H1 (cell line): ENCODE measurements around the gene CACNA1C. TPM values are rescaled to one million over a fixed set of nuclear protein-coding genes. Genes with fewer than 3 reads are reported as not detected.

ENCODE experiments used
- CTCF ChIA-PET: fragments of 300-600 bp; sonication (Branson Sonifier 250); formaldehyde crosslinking; loops from one replicate; lab custom pipeline; 2021; ENCODE audit not compliant: partially characterized antibody; lab: Charles Lee
- POLR2A ChIA-PET: fragments of 300-600 bp; sonication (Branson Sonifier 250); formaldehyde crosslinking; loops from one replicate; lab custom pipeline; 2021; ENCODE audit warnings: inconsistent platforms; ENCODE audit not compliant: partially characterized antibody; lab: Charles Lee
- DNase-seq, 2 experiments: peaks; one replicate each; pipeline versions ENCODE4 v3.0.0 to v3.0.0-alpha.2; 2010 to 2022; ENCODE audit warnings: low spot score in 2 of 2, low read depth in 1 of 2, mixed read lengths in 1 of 2
- FAIRE-seq: peaks from 2 replicates; lab custom pipeline; 2011; peaks lifted over from hg19 to GRCh38; lab: Jason Lieb, UNC
- H2AFZ ChIP-seq: 2 replicates; pipeline ENCODE4 v1.8.1; 2012; ENCODE audit warnings: low read length, inconsistent platforms
- H2AK5ac ChIP-seq: 2 replicates; pipeline ENCODE4 v1.6.1; 2013; ENCODE audit warnings: low read depth, low read length
- H2BK120ac ChIP-seq: replicated peaks from 2 replicates; pipeline ENCODE3; 2013; ENCODE audit warnings: low read depth, low read length, inconsistent platforms
- H2BK12ac ChIP-seq: 2 replicates; pipeline ENCODE4 v1.6.1; 2013; ENCODE audit warnings: low read depth, low read length
- H2BK15ac ChIP-seq: 2 replicates; pipeline ENCODE4 v1.6.1; 2013; ENCODE audit warnings: low read length
- H2BK20ac ChIP-seq: 2 replicates; pipeline ENCODE4 v1.6.1; 2013; ENCODE audit warnings: low read length
- H2BK5ac ChIP-seq: 2 replicates; pipeline ENCODE4 v1.6.1; 2013; ENCODE audit warnings: low read depth, low read length
- H3K14ac ChIP-seq: 2 replicates; pipeline ENCODE4 v1.6.1; 2013; ENCODE audit warnings: inconsistent platforms; ENCODE audit not compliant: insufficient read length
- H3K18ac ChIP-seq: 2 replicates; pipeline ENCODE4 v1.6.1; 2013; ENCODE audit warnings: low read length; ENCODE audit errors: extremely low read depth
- H3K23ac ChIP-seq: 2 replicates; pipeline ENCODE4 v1.6.1; 2013; ENCODE audit warnings: inconsistent platforms; ENCODE audit not compliant: insufficient read length
- H3K23me2 ChIP-seq: 2 replicates; pipeline ENCODE4 v1.6.1; 2013; ENCODE audit warnings: low read depth, low read length
- H3K27ac ChIP-seq: 2 replicates; pipeline ENCODE4 v1.6.1; 2011; ENCODE audit warnings: low read depth, low read length, inconsistent platforms
- H3K27me3 ChIP-seq, 4 experiments: replicated peaks in 1 of 4; 1 replicate in 1 of 4; 2 replicates in 3 of 4; pipeline versions ENCODE4 v1.6.1 to v1.8.1; 2011 to 2013; ENCODE audit warnings: low read length in 3 of 4, mild to moderate bottlenecking in 3 of 4, inconsistent platforms in 2 of 4, mixed read lengths in 2 of 4, moderate library complexity in 1 of 4; ENCODE audit not compliant: control insufficient read depth in 3 of 4, insufficient read depth in 3 of 4; ENCODE audit errors: extremely low read depth in 1 of 4
- H3K36me3 ChIP-seq, 4 experiments: 2 replicates each; pipeline versions ENCODE4 v1.6.1 to v1.8.1; 2011 to 2013; ENCODE audit warnings: mild to moderate bottlenecking in 4 of 4, low read length in 3 of 4, moderate library complexity in 2 of 4, control low read depth in 1 of 4, inconsistent platforms in 1 of 4; ENCODE audit not compliant: insufficient read depth in 4 of 4, control insufficient read depth in 2 of 4
- H3K4ac ChIP-seq: replicated peaks from 2 replicates; pipeline ENCODE3; 2013; ENCODE audit warnings: low read length, low read depth, mixed read lengths, inconsistent platforms; ENCODE audit not compliant: insufficient read length
- H3K4me1 ChIP-seq, 4 experiments: replicated peaks in 1 of 4; 1 replicate in 1 of 4; 2 replicates in 3 of 4; pipeline versions ENCODE4 v1.6.1 to v1.8.1; 2011 to 2013; ENCODE audit warnings: low read length in 3 of 4, inconsistent platforms in 2 of 4, mixed read lengths in 1 of 4; ENCODE audit not compliant: insufficient read depth in 4 of 4, control insufficient read depth in 3 of 4
- H3K4me2 ChIP-seq, 2 experiments: 2 replicates each; pipeline versions ENCODE4 v1.6.1 to v1.8.1; 2011 to 2013; ENCODE audit warnings: low read depth in 2 of 2, low read length in 2 of 2, control low read depth in 1 of 2, inconsistent platforms in 1 of 2, mild to moderate bottlenecking in 1 of 2; ENCODE audit not compliant: insufficient read depth in 1 of 2
- H3K4me3 ChIP-seq, 4 experiments: fragments of 200-600, 300-600 bp in 1 of 4; sonication (generic), shearing (Covaris generic), sonication (Bioruptor Twin) in 1 of 4; 2 replicates each; pipeline versions ENCODE4 v1.5.1 to v1.8.1; 2011 to 2016; ENCODE audit warnings: low read length in 4 of 4, low read depth in 3 of 4, control low read depth in 2 of 4, inconsistent platforms in 2 of 4, mild to moderate bottlenecking in 2 of 4, mixed read lengths in 1 of 4, moderate library complexity in 1 of 4; ENCODE audit not compliant: insufficient read depth in 2 of 4; ENCODE audit errors: extremely low read depth in 1 of 4
- H3K56ac ChIP-seq: replicated peaks from 2 replicates; pipeline ENCODE3; 2013; ENCODE audit warnings: low read depth, mild to moderate bottlenecking, mixed read lengths, low read length, inconsistent platforms; ENCODE audit not compliant: insufficient read length
- H3K79me1 ChIP-seq: 2 replicates; pipeline ENCODE4 v1.6.1; 2013; ENCODE audit warnings: low read depth, low read length, control low read depth
- H3K79me2 ChIP-seq, 2 experiments: 2 replicates each; pipeline versions ENCODE4 v1.6.1 to v1.8.1; 2012 to 2013; ENCODE audit warnings: low read length in 2 of 2, mild to moderate bottlenecking in 2 of 2, inconsistent platforms in 1 of 2; ENCODE audit not compliant: insufficient read depth in 2 of 2, control insufficient read depth in 1 of 2
- H3K9ac ChIP-seq, 4 experiments: replicated peaks in 1 of 4; 1 replicate in 1 of 4; 2 replicates in 3 of 4; pipeline versions ENCODE4 v1.6.1 to v1.8.1; 2011 to 2013; ENCODE audit warnings: low read depth in 3 of 4, low read length in 3 of 4, control low read depth in 2 of 4, mild to moderate bottlenecking in 2 of 4, moderate library complexity in 2 of 4, inconsistent platforms in 1 of 4; ENCODE audit errors: extremely low read depth in 1 of 4
- H3K9me3 ChIP-seq, 2 experiments: 2 replicates each; pipeline versions ENCODE4 v1.6.1 to v1.8.1; 2012 to 2013; ENCODE audit warnings: mild to moderate bottlenecking in 2 of 2, moderate library complexity in 2 of 2, control low read depth in 1 of 2, inconsistent platforms in 1 of 2, low read depth in 1 of 2, low read length in 1 of 2, mixed read lengths in 1 of 2; ENCODE audit not compliant: insufficient read depth in 2 of 2
- H4K20me1 ChIP-seq, 2 experiments: replicated peaks in 1 of 2; 2 replicates each; pipeline versions ENCODE3 to v1.8.1; 2011 to 2013; ENCODE audit warnings: inconsistent platforms in 2 of 2, low read length in 2 of 2, mild to moderate bottlenecking in 1 of 2; ENCODE audit not compliant: insufficient read depth in 2 of 2, control insufficient read depth in 1 of 2
- H4K5ac ChIP-seq: 2 replicates; pipeline ENCODE4 v1.6.1; 2013; ENCODE audit warnings: low read length, low read depth, mixed read lengths, inconsistent platforms; ENCODE audit not compliant: insufficient read length
- H4K8ac ChIP-seq: 2 replicates; pipeline ENCODE4 v1.8.0; 2013; ENCODE audit warnings: mild to moderate bottlenecking, moderate library complexity, low read length, inconsistent platforms; ENCODE audit not compliant: insufficient read depth; ENCODE audit errors: extremely low read depth
- H4K91ac ChIP-seq: replicated peaks from 2 replicates; pipeline ENCODE3; 2013; ENCODE audit warnings: low read length, mixed read lengths, inconsistent platforms; ENCODE audit not compliant: insufficient read length
- CHD2 ChIP-seq: IDR thresholded peaks from 2 replicates; pipeline ENCODE4 v1.6.1; 2012; ENCODE audit warnings: low read length, improper control_type of control experiment
- CREB1 ChIP-seq: IDR thresholded peaks from 2 replicates; pipeline ENCODE4 v1.6.1; 2012; ENCODE audit warnings: inconsistent platforms
- PHF8 ChIP-seq: fragments of 200-600 bp; sonication (generic); conservative IDR thresholded peaks from 2 replicates; pipeline ENCODE4 v1.7.1; 2012; ENCODE audit warnings: low read depth, mild to moderate bottlenecking, inconsistent platforms, low read length, moderate library complexity
- POLR2AphosphoS5 ChIP-seq: IDR thresholded peaks from 2 replicates; pipeline ENCODE4 v1.6.1; 2011; ENCODE audit warnings: low read depth, low read length
- POU5F1 ChIP-seq: IDR thresholded peaks from 2 replicates; pipeline ENCODE4 v1.6.1; 2011; ENCODE audit warnings: low read depth, mild to moderate bottlenecking, low read length, moderate library complexity
- RAD21 ChIP-seq, 2 experiments: IDR thresholded peaks in 1 of 2; conservative IDR thresholded peaks in 1 of 2; 2 replicates each; pipeline ENCODE4 v1.6.1; 2011; ENCODE audit warnings: low read depth in 2 of 2, low read length in 2 of 2, improper control_type of control experiment in 1 of 2, inconsistent platforms in 1 of 2, mild to moderate bottlenecking in 1 of 2, moderate library complexity in 1 of 2
- WGBS, 2 experiments: shearing (Covaris generic) in 1 of 2; methylation state at CpG; one replicate each; pipeline versions ENCODE4 v1.1.6 to v1.1.7; 2013 to 2015; ENCODE audit warnings: low lambda C conversion rate in 2 of 2, mixed read lengths in 2 of 2, inconsistent platforms in 1 of 2, low coverage in 1 of 2, missing lambda C conversion rate in 1 of 2; ENCODE audit not compliant: insufficient replicate concordance in 2 of 2, insufficient coverage in 1 of 2, insufficient read length in 1 of 2; ENCODE audit errors: extremely low coverage in 1 of 2, missing lambda C conversion rate in 1 of 2; 5-methylcytosine and 5-hydroxymethylcytosine counted together
- polyA plus RNA-seq, 7 experiments: library from polyadenylated mRNA; depleted of rRNA in 3 of 7; stranded (reverse) in 5 of 7; unstranded in 2 of 7; fragments of >200 nt in 5 of 7; fragments of 200-250 nt in 2 of 7; gene quantifications; 1 replicate in 5 of 7; 2 replicates in 1 of 7; 4 replicates in 1 of 7; pipeline versions ENCODE4 v1.2.1 to v1.2.3, GENCODE V29; 2011 to 2013; ENCODE audit warnings: missing spikeins in 2 of 7, mixed read lengths in 2 of 7
- total RNA-seq: library from RNA; stranded (reverse); fragmentation: NEBNext Ultra II Directional; extraction: Animal tissue kit (Norgen Biotek cat#: 25700); gene quantifications from 2 replicates; pipeline ENCODE4 v1.2.1, GENCODE V29; 2021

CACNA1C gene
- total and polyA plus RNA-seq, 2 of the 8 experiments (the other 6 are each of a cell fraction or from before 2014, with no cell fraction given), result 1.3 TPM

DNA sequence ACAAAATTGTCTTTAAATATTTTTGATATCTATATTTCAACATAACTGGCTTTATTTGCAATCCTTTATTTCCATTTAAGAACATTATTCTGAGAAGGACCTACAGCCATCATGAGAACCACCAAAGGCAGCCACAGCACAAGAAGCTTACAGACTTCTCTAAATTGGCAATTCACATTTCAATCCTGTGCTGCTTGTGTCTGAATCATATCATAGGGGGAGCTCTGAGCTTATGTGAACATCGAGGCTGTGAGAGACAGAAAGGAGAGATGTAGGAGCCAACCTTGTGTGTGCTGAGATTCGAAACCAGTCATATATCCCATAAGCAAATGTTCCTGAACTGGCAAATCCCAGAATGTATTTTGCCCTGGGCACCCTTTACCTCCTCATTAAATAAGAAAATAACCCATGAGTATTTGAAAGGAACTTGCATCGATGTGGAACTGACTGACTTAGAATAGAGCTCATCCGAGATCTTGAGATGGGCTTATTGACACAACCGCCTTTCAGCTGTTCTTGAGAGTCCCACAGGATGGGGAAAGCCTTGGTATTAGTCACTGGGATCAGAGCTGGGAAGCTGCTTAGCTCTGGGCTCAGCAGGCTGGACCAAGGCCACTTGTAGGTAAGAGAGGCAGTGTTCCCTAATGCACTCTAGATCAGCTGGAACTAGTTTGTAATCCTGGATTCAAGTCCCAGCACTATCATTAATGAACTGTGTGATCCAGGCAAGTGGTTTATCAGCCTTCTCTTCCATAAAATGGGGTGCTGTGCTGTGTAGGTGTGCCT is 329.8 kb downstream of the CACNA1C start:
- no peaks in the 10 kb centered on the region for H3K27me3 ChIP-seq
- no peak overlapping the region for H2BK5ac ChIP-seq
- H2BK12ac ChIP-seq, result no peak overlapping the region
- H3K23ac ChIP-seq, result no peak overlapping the region
- H2BK20ac ChIP-seq, result no peak overlapping the region
- H3K79me2 ChIP-seq, result no peaks in the 10 kb centered on the region
- POLR2A ChIA-PET, result no interaction called here
- no peak overlapping the region for H3K18ac ChIP-seq
- no peak for DNase-seq
- H3K56ac ChIP-seq, result no peak overlapping the region
- CTCF ChIA-PET, result interaction anchor here (0.7 to 6.0 kb wide), 11 partner anchors 9 to 269 kb away, joined by 3 to 77 read pairs (median 4); no protein-coding TSS in a partner anchor
- no peak overlapping the region for H3K4me3 ChIP-seq
- no peak for TF ChIP-seq POU5F1
- TF ChIP-seq POLR2AphosphoS5, result no peak
- no peak for TF ChIP-seq CHD2
- TF ChIP-seq PHF8, result no peak
- TF ChIP-seq CREB1, result no peak
- TF ChIP-seq RAD21 (IDR thresholded peaks at IDR 0.05 in 1 of 2, conservative IDR thresholded peaks at IDR 0.05 in 1 of 2; ENCODE audit: low read depth in 2 of 2, low read length in 2 of 2), result peak; percentile 13 to 27; a peak in 2 of 4 replicates
- H3K79me1 ChIP-seq, result no peaks in the 10 kb centered on the region
- 90% methylated on average over 5 of the region's 5 CpGs; no CpG with 5 or more reads in 1 of the 2 experiments for WGBS, 2 experiments
- H3K9me3 ChIP-seq, result no peaks in the 10 kb centered on the region
- no peak overlapping the region for H3K27ac ChIP-seq
- H4K20me1 ChIP-seq, result no peaks in the 10 kb centered on the region
- H3K4ac ChIP-seq, result no peak overlapping the region
- no peak for FAIRE-seq
- no peak overlapping the region for H2BK120ac ChIP-seq
- no peaks in the 10 kb centered on the region for H3K23me2 ChIP-seq
- H3K4me2 ChIP-seq, result no peak overlapping the region
- H4K5ac ChIP-seq, result no peak overlapping the region
- no peak overlapping the region for H2BK15ac ChIP-seq
- H3K36me3 ChIP-seq, result no peaks in the 10 kb centered on the region
- H4K91ac ChIP-seq, result no peak overlapping the region
- peaks cover 0 to 4% (median under 1%) of the 10 kb centered on the region in 4 experiments; a peak in 1 of 7 replicates for H3K4me1 ChIP-seq
- no peak overlapping the region for H2AK5ac ChIP-seq
- H3K9ac ChIP-seq, result no peak overlapping the region
- H3K14ac ChIP-seq, result no peak overlapping the region
- H2AFZ ChIP-seq, result no peak overlapping the region
- no peak overlapping the region for H4K8ac ChIP-seq
